ENCODE results near the gene CWC27. TPM values are rescaled to one million over a fixed set of nuclear protein-coding genes. Genes with fewer than 3 reads are reported as not detected.
"Not testable (repeated sequence)": the region's sequence is repeated elsewhere in the genome, so short reads cannot be mapped to it uniquely, and the experiment has no call there.

CWC27 gene
- total RNA-seq, 1 experiment from 2014 or later: 22.8 TPM

DNA sequence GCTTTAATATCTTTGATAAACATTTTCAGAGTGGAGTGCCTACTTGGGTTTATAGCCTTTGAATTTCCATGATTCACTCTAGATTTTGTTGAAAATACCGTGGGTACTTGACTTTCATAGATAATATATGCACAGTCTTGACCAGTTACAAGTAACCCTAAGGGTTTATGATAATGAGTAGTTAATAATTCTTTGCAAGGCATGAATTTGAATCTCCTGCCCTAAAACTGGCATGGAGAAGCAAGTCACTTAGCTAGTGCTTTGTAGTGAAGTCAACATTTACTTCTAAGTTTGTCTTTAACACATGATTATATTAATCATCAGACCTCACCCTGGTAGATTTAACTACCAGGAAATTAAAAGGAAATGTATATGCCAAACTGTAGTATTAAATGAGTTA, 115.8 kb downstream of the CWC27 start:
- TF ChIP-seq CTCF (IDR thresholded peaks at IDR 0.05; ENCODE audit: unreplicated experiment): no peak
- no peak overlapping the region for H3K27ac Mint-ChIP-seq (ENCODE audit: unreplicated experiment)
- CTCF ChIA-PET: no interaction called here
- H3K27me3 Mint-ChIP-seq (ENCODE audit: unreplicated experiment): no peaks in the 10 kb centered on the region
- intact Hi-C loops (cut with micrococcal nuclease; ENCODE audit: unreplicated experiment): no loop called here
- BruUV-seq (replicated peaks): no TSS peak
- H3K4me3 Mint-ChIP-seq (ENCODE audit: low read depth, unreplicated experiment): no peak overlapping the region
- no peaks in the 10 kb centered on the region for H3K4me1 Mint-ChIP-seq (ENCODE audit: low read depth, unreplicated experiment)
- no peaks in the 10 kb centered on the region for H3K36me3 Mint-ChIP-seq (ENCODE audit: insufficient read depth, unreplicated experiment)
- no peaks in the 10 kb centered on the region for H3K9me3 Mint-ChIP-seq (ENCODE audit: low read depth, unreplicated experiment)
- no peak for DNase-seq

GRCh38 chr5:64887910-64888309, 119.2 kb downstream of the CWC27 start:
- CTCF ChIA-PET: no interaction called here

GRCh38 chr5:64895748-64896147, 127.0 kb downstream of the CWC27 start:
- TF ChIP-seq CTCF (IDR thresholded peaks at IDR 0.05; ENCODE audit: unreplicated experiment): no peak
- CTCF ChIA-PET: no interaction called here
- H3K4me3 Mint-ChIP-seq (ENCODE audit: low read depth, unreplicated experiment): no peak overlapping the region
- H3K4me1 Mint-ChIP-seq (ENCODE audit: low read depth, unreplicated experiment): no peaks in the 10 kb centered on the region
- H3K27ac Mint-ChIP-seq (ENCODE audit: unreplicated experiment): no peak overlapping the region
- no peaks in the 10 kb centered on the region for H3K36me3 Mint-ChIP-seq (ENCODE audit: insufficient read depth, unreplicated experiment)
- no TSS peak for BruUV-seq (replicated peaks)
- DNase-seq: no peak
- H3K9me3 Mint-ChIP-seq (ENCODE audit: low read depth, unreplicated experiment): peaks cover 2% of the 10 kb centered on the region
- H3K27me3 Mint-ChIP-seq (ENCODE audit: unreplicated experiment): no peaks in the 10 kb centered on the region
- intact Hi-C loops (cut with micrococcal nuclease; ENCODE audit: unreplicated experiment): no loop called here

More at GRCh38 chr5:64887910-64888309, 119.2 kb downstream of the CWC27 start:
- no peaks in the 10 kb centered on the region for H3K4me1 Mint-ChIP-seq (ENCODE audit: low read depth, unreplicated experiment)
- BruUV-seq (replicated peaks): no TSS peak
- no peaks in the 10 kb centered on the region for H3K9me3 Mint-ChIP-seq (ENCODE audit: low read depth, unreplicated experiment)
- no peak overlapping the region for H3K27ac Mint-ChIP-seq (ENCODE audit: unreplicated experiment)
- TF ChIP-seq CTCF (IDR thresholded peaks at IDR 0.05; ENCODE audit: unreplicated experiment): no peak
- H3K4me3 Mint-ChIP-seq (ENCODE audit: low read depth, unreplicated experiment): no peak overlapping the region
- no peak for DNase-seq
- intact Hi-C loops (cut with micrococcal nuclease; ENCODE audit: unreplicated experiment): no loop called here
- no peaks in the 10 kb centered on the region for H3K36me3 Mint-ChIP-seq (ENCODE audit: insufficient read depth, unreplicated experiment)
- no peaks in the 10 kb centered on the region for H3K27me3 Mint-ChIP-seq (ENCODE audit: unreplicated experiment)

DNA sequence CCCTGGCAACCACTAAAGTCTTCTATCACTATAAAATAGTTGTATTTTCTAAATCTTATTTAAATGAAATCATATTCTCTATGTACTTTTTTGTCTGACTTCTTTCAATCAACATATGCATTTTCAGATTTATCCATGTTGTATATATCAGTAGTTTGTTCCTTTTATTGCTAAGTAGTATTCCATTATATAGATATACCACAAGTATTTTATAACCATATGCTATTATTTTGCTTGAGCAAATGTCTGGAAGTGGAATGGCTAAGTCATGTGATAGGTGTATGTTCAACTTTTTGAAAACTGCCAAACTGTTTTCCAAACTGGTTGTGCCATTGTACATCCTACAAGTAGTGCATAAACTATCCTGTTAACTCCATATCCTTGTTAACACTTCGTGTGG, 131.1 kb downstream of the CWC27 start:
- CTCF ChIA-PET: no interaction called here
- no peak overlapping the region for H3K4me3 Mint-ChIP-seq (ENCODE audit: low read depth, unreplicated experiment)
- DNase-seq: no peak
- peaks cover 2% of the 10 kb centered on the region for H3K9me3 Mint-ChIP-seq (ENCODE audit: low read depth, unreplicated experiment)
- no peaks in the 10 kb centered on the region for H3K4me1 Mint-ChIP-seq (ENCODE audit: low read depth, unreplicated experiment)
- H3K36me3 Mint-ChIP-seq (ENCODE audit: insufficient read depth, unreplicated experiment): no peaks in the 10 kb centered on the region
- H3K27me3 Mint-ChIP-seq (ENCODE audit: unreplicated experiment): no peaks in the 10 kb centered on the region
- BruUV-seq (replicated peaks): no TSS peak
- TF ChIP-seq CTCF (IDR thresholded peaks at IDR 0.05; ENCODE audit: unreplicated experiment): no peak
- H3K27ac Mint-ChIP-seq (ENCODE audit: unreplicated experiment): no peak overlapping the region
- intact Hi-C loops (cut with micrococcal nuclease; ENCODE audit: unreplicated experiment): no loop called here

GRCh38 chr5:64900618-64901017, 131.9 kb downstream of the CWC27 start:
- CTCF ChIA-PET: no interaction called here
- no peak for DNase-seq
- H3K4me1 Mint-ChIP-seq (ENCODE audit: low read depth, unreplicated experiment): no peaks in the 10 kb centered on the region

GRCh38 chr5:64907399-64907798, 138.7 kb downstream of the CWC27 start:
- DNase-seq; intact Hi-C loops (cut with micrococcal nuclease; ENCODE audit: unreplicated experiment); H3K4me1 Mint-ChIP-seq (ENCODE audit: low read depth, unreplicated experiment); H3K27ac Mint-ChIP-seq (ENCODE audit: unreplicated experiment); BruUV-seq (replicated peaks); H3K9me3 Mint-ChIP-seq (ENCODE audit: low read depth, unreplicated experiment); H3K27me3 Mint-ChIP-seq (ENCODE audit: unreplicated experiment); H3K4me3 Mint-ChIP-seq (ENCODE audit: low read depth, unreplicated experiment); H3K36me3 Mint-ChIP-seq (ENCODE audit: insufficient read depth, unreplicated experiment): not testable (repeated sequence)
- CTCF ChIA-PET: interaction anchor here (0.6 kb wide), 1 partner anchor 458 kb away, joined by 5 read pairs; no protein-coding TSS in a partner anchor

More at GRCh38 chr5:64900618-64901017, 131.9 kb downstream of the CWC27 start:
- H3K4me3 Mint-ChIP-seq (ENCODE audit: low read depth, unreplicated experiment): no peak overlapping the region
- peaks cover 2% of the 10 kb centered on the region for H3K9me3 Mint-ChIP-seq (ENCODE audit: low read depth, unreplicated experiment)
- H3K27ac Mint-ChIP-seq (ENCODE audit: unreplicated experiment): no peak overlapping the region
- H3K36me3 Mint-ChIP-seq (ENCODE audit: insufficient read depth, unreplicated experiment): no peaks in the 10 kb centered on the region
- no peak for TF ChIP-seq CTCF (IDR thresholded peaks at IDR 0.05; ENCODE audit: unreplicated experiment)
- no TSS peak for BruUV-seq (replicated peaks)
- H3K27me3 Mint-ChIP-seq (ENCODE audit: unreplicated experiment): no peaks in the 10 kb centered on the region
- intact Hi-C loops (cut with micrococcal nuclease; ENCODE audit: unreplicated experiment): no loop called here
